Activated naive CD4-positive, alpha-beta T cell treated with anti-CD3 and anti-CD28 coated beads, Interleukin-2, amount 10 ng/mL, durations not matched to agents 5 hours and 36 hours (primary cell): ENCODE measurements around the gene SLC2A4RG. TPM values are rescaled to one million over a fixed set of nuclear protein-coding genes. Genes with fewer than 3 reads are reported as not detected.

Experiments
- total RNA-seq, 2 experiments: library from RNA; stranded (reverse); gene quantifications; one replicate each; pipeline ENCODE4 v1.2.3, GENCODE V29; 2021

The SLC2A4RG gene
- total RNA-seq = 100 to 1,000 TPM in 1 of 2 experiments, 10 to 100 TPM in 1; 98.4 to 104 TPM

GRCh38 chr20:63739130-63740069 is at the start of gene SLC2A4RG:
Gene SLC2A4RG, plus strand, starts transcription at chr20:63739776. Its CDS starts 137 bp downstream, at chr20:63739913.

GRCh38 chr20:63696628-63697356 is 42.8 kb upstream of the SLC2A4RG start, which contains the start of gene TNFRSF6B:
Gene TNFRSF6B, plus strand, starts transcription at chr20:63696652. Its CDS starts 116 bp downstream, at chr20:63696768.

GRCh38 chr20:63707558-63708300 is 31.8 kb upstream of the SLC2A4RG start, which contains the start of the genes ARFRP1 and ZGPAT:
Gene ARFRP1, minus strand, starts transcription at chr20:63707976. Its CDS starts 885 bp downstream, at chr20:63707091.
Gene ZGPAT, plus strand, starts transcription at chr20:63708039. Its CDS starts 542 bp downstream, at chr20:63708581.

GRCh38 chr20:63735859-63736718 is 3.5 kb upstream of the SLC2A4RG start, which contains the start of gene LIME1:
Gene LIME1, plus strand, starts transcription at chr20:63736664. Its CDS starts 886 bp downstream, at chr20:63737550.

Other genes with a start within 250 kb of the SLC2A4RG start
- gene EEF1A2, start 240.7 kb upstream of the SLC2A4RG start, total RNA-seq = under 1 TPM; 0.19 to 0.88 TPM
- 100 to 1,000 TPM; 221 to 231 TPM for gene PPDPF, start 219.0 kb upstream of the SLC2A4RG start, total RNA-seq
- under 1 TPM; 0.48 to 0.50 TPM for gene PTK6, start 202.4 kb upstream of the SLC2A4RG start, total RNA-seq
- not detected for gene SRMS, start 192.0 kb upstream of the SLC2A4RG start, total RNA-seq
- under 1 TPM; 0.50 to 0.63 TPM for gene FNDC11, start 185.6 kb upstream of the SLC2A4RG start, total RNA-seq
- gene HELZ2, start 165.5 kb upstream of the SLC2A4RG start, total RNA-seq = 10 to 100 TPM; 19.9 to 24.5 TPM
- 10 to 100 TPM; 17.0 to 17.6 TPM for gene GMEB2, start 112.7 kb upstream of the SLC2A4RG start, total RNA-seq
- gene STMN3, start 86.4 kb upstream of the SLC2A4RG start, total RNA-seq = 10 to 100 TPM; 48.9 to 49.7 TPM
- 10 to 100 TPM; 38.1 to 39.2 TPM for gene RTEL1, start 81.5 kb upstream of the SLC2A4RG start, total RNA-seq
- not detected for gene TNFRSF6B, start 43.1 kb upstream of the SLC2A4RG start, total RNA-seq
- 10 to 100 TPM; 58.1 to 59.4 TPM for gene ARFRP1, start 31.8 kb upstream of the SLC2A4RG start, total RNA-seq
- gene ZGPAT, start 31.7 kb upstream of the SLC2A4RG start, total RNA-seq = 10 to 100 TPM; 40.7 to 41.1 TPM
- gene LIME1, start 3.1 kb upstream of the SLC2A4RG start, total RNA-seq = 100 to 1,000 TPM; 290 to 295 TPM
- gene ZBTB46, start 91.5 kb downstream of the SLC2A4RG start, total RNA-seq = under 1 TPM; 0.05 to 0.10 TPM
- under 1 TPM in 1 of 2 experiments, not detected in 1; 0.13 TPM for gene ABHD16B, start 121.7 kb downstream of the SLC2A4RG start, total RNA-seq
- 10 to 100 TPM; 42.7 to 44.8 TPM for gene TPD52L2, start 125.5 kb downstream of the SLC2A4RG start, total RNA-seq
- 10 to 100 TPM; 48.1 to 51.1 TPM for gene DNAJC5, start 155.3 kb downstream of the SLC2A4RG start, total RNA-seq
- 10 to 100 TPM; 37.3 to 40.1 TPM for gene UCKL1, start 216.6 kb downstream of the SLC2A4RG start, total RNA-seq
- gene ZNF512B, start 230.2 kb downstream of the SLC2A4RG start, total RNA-seq = 10 to 100 TPM; 23.4 to 24.6 TPM
- gene SAMD10, start 239.9 kb downstream of the SLC2A4RG start, total RNA-seq = 10 to 100 TPM; 20.5 to 20.7 TPM
- 10 to 100 TPM; 71.1 to 71.3 TPM for gene PRPF6, start 241.4 kb downstream of the SLC2A4RG start, total RNA-seq